GM11168 (cell line): Measurements from ENCODE around the gene RBPJL.

Experiments used
- in situ Hi-C: fragments of 300-500 bp; cut with MboI; formaldehyde crosslinking; loops from one replicate; pipeline ENCODE4 v1.12.0; 2022; ENCODE audit warnings: low sequenced_read_pairs; ENCODE audit not compliant: unreplicated experiment

Gene RBPJL

DNA sequence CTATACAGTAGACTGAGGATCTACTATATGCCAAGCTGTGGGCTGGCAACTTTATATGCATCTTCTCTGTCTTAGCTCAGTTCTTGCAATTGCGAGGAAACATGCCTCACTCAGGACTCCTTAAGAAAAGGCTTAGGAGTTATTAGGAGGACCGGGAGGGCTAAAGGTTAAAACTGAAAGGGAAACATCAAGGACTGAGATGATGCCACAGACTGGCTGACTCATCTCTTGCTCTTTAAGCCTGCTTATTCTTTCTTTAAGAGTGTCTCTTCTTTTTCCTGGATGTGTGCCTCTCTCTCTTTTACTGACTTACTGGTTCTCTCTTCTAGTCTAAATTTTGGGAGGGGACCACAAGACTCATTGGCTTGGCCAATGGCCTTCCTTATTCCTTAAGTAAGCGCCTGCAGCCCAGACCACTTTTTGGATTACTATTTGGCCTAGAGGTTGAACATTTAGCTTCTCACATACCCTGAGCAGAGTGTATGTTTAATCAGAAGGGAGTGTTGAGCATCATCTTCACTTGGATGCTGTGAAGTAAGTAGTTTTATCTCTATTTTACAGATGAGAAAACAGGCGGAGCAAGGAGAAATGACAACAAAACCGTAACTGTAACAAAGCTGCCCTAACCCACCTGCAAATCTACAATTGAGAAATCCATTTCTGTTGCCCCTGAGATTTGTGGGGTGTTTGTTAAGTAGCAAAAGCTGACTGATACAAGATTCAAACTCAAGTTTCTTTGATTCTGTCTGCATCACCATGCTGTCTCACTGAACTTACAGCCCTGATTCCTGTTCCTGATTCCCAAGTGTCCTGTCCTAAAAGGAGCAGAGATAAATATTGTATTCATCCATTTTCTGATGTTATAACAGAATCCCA is 48.8 kb downstream of the RBPJL start:
- in situ Hi-C loops: loop anchor here (25.0 kb wide), 1 partner anchor 407 kb away; no protein-coding TSS in a partner anchor

DNA sequence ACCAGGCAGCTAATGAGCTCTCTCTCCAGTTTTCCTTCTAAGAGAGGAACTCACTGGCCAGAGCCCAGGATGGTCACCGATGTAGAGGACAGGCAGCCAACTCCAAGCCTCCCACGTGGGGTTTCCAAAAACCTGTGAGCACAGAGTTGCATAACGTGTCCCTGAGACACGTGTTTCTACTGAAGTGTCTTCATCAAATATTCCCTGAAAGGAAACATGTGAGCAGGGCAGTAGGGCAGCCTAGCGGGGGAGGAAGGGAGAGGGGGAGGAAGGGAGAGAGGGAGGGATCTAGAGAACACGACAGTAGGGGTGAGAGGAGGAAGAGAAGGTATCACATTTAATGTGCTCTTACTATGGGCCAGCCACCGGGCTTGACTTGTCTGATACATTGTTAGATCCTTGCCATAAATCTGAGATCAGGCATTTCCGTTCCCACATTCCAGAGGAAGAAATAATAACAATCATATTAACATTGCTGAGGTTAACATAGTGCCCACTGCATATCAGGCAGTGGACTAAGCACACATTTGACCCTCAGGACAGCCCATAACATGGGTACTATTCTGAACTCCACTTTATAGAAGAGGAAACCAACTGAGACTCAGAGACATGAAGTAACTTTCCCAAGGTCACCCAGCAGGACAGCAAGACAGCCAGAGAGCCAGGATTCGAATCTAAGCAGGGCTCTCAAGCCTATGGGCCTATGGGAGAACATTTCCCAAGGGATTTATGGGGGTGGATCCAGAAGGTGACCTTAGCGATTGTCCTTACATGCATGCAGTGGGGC is 51.8 kb downstream of the RBPJL start:
- in situ Hi-C loops: loop anchor here (25.0 kb wide), 1 partner anchor 404 kb away; no protein-coding TSS in a partner anchor

DNA sequence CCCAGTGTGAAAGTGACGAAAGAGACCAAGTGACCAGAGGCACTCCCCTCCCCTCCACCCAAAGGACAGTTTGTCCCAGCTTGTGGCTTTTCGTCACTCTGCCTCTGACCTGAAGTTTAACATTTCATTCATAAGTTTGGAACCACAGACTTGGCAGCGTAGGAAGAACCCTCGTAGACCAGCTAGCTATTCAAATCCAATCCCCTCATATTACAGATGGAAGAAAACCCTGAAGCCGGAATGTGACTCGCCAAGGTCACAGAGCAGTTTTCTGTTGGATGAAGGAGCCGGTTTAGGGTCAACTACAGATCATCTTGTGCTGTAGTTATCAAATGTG is 52.4 kb downstream of the RBPJL start:
- in situ Hi-C loops: loop anchor here (25.0 kb wide), 1 partner anchor 403 kb away; no protein-coding TSS in a partner anchor

DNA sequence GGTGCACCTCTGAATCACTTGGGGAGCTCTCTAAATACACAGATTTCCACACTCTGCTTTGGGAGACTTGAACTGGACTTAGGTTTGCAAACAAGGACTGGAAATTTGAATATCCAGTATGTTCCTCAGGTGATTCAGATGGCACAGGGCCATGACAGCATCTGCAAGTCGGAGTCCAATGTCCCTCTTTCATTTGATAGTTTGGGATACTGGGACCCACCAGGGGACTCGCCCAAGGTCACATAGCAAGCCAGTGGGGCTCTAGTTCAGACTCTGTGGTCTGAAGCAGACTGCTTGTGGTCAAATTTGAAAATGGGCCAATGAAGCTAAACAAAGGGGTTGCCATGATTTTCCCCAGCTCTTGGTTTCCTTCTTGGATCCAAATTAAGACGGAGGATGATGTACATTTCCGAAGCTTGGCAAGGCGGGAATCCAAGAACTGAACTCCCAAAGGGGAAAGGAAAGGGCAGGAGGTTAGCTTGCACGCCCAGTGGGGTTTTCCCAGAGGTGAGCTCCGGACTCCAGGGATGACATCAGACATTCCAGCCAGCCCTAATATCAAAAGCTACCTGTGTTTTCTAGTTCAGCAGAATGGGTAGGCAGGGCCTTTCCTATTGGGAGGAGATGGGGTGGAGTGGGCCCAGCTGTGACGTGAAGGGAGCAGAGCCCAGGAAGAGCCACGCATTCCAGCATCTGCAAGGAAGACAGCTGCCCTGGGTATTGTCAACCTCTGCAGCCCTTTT is 52.9 kb downstream of the RBPJL start:
- in situ Hi-C loops: loop anchor here (25.0 kb wide), 1 partner anchor 403 kb away; no protein-coding TSS in a partner anchor

DNA sequence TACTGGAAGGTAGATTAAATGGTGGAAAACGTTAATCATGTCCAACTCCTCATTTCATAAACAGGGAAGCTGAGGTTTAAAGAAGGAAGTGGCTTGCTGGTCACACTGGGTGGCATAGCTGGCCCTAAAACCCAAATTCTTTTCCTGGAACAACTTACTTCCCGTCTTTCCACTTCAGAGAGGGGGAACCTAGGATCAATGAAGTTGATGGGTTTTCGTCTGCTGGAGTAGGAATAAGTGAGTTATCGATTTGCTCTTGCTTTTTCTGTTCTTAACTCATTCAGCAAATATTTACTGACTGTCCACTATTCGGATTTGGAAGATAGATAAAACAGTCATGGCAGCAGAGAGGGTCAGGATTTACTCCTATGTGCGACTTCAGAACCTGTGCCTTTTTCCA is 55.2 kb downstream of the RBPJL start:
- in situ Hi-C loops: loop anchor here (25.0 kb wide), 1 partner anchor 401 kb away; no protein-coding TSS in a partner anchor

DNA sequence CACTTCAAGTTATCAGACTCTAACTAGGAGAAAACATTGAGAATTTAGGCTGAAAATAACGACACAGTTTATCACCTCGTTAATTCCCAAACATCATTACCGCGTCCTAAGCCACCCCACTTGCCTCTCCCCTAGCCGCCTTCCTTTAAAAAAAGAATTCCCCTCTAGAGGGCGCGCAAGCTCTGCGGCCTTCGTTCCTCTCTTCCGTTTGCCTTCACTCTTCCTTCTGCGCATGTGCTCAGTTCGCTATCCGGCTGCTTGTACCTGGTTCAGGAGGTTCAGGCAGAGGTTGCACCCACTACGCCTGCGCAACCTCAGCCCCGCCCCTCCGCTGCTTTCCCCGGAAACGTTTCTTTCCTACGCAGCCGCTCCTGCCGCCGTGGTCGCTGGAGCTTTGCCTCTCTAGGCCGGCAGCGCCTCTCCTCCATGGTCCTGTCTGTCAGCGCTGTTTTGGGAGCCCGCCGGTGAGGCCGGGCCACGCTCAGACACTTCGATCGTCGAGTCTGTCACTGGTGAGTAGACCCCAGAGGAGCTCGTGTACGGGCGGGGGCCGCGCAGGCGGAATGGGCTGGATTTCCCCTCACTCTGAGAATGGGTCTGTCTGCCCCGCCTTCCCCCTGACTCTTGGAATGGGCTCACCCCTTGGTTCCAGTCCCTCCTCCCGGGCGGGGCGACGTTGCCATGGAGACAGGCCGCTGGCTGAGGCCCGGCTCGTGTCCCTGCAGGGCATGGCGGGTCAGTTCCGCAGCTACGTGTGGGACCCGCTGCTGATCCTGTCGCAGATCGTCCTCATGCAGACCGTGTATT is 56.4 kb downstream of the RBPJL start, which contains the start of gene SYS1:
Gene SYS1 (plus strand): TSS at position 353 of the 807 bp plus-strand sequence. CDS start 376 bp downstream, at position 729.
- in situ Hi-C loops: loop anchor here (25.0 kb wide), 1 partner anchor 399 kb away; no protein-coding TSS in a partner anchor

DNA sequence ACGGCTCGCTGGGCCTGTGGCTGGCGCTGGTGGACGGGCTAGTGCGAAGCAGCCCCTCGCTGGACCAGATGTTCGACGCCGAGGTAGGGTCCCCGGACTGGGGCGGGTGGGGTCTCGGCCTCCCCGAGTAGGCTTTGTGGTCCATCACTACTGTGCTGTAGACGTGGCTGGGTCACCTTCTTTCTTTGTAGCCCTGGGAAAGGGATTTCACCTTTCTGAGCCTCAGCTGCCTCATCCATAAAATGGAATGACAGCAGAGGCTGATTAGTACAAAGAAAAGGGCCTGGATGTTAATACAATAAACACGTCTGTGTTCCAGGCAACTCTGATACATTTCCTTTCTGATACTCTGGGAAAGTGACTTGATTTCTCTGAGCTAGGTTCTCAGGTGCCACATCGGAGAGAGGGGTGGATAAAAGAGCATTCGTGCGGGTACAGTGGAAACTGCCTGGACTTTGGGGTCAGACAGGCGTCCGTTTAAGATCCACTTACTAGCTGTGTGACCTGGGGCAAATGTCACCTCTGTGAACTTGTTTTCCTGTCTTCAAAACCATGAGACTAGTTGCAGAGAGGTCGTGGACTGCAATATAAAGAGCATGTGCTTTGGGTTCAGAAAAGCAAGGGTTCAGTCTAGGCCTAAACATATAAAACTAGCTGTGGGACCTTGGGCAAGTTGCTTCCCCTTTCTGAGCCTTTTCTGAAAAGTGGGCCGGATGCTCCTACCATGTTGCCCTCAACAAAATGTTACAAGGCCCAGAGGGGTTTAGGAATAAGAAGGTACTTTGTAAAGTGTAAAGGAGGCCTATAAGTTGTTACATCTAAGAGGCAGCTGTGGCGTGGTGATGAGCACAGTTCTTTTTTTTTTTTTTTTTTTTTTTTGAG is 57.2 kb downstream of the RBPJL start:
- in situ Hi-C loops: loop anchor here (25.0 kb wide), 1 partner anchor 398 kb away; no protein-coding TSS in a partner anchor

- in situ Hi-C loops: loop anchor here (25.0 kb wide), 1 partner anchor 397 kb away; no protein-coding TSS in a partner anchor
Observed at GRCh38 chr20:45365444-45365970, 58.9 kb downstream of the RBPJL start.

- in situ Hi-C loops: loop anchor here (25.0 kb wide), 1 partner anchor 396 kb away; no protein-coding TSS in a partner anchor
Observed at GRCh38 chr20:45366192-45366591, 59.6 kb downstream of the RBPJL start.

GRCh38 chr20:45366631-45367030 is 60.0 kb downstream of the RBPJL start:
- in situ Hi-C loops: loop anchor here (25.0 kb wide), 1 partner anchor 396 kb away; no protein-coding TSS in a partner anchor

DNA sequence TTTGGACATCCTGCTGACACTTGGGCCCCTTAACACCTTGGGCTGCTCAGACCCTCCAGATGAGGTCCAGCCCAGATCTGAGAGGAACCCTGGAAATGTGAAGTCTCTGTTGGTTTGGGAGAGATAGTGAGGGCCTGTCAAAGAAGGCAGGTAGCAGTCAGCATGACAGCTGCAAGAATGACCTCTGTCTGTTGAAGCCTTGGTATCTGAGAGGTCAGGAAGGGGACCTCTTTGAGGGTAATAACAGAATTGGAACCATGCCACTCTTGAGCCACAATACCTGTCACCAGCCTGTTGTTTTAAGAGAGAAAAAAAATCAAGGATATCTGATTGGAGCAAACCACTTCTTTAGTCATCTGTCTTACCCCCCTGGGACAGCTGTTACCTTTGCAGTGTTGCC is 60.5 kb downstream of the RBPJL start:
- in situ Hi-C loops: loop anchor here (25.0 kb wide), 1 partner anchor 395 kb away; no protein-coding TSS in a partner anchor
